Renal cortex interstitium (tissue), 11 donors: Measurements from ENCODE around the gene MAP3K5. TPM values are rescaled to one million over a fixed set of nuclear protein-coding genes. Genes with fewer than 3 reads are reported as not detected.

Source experiments
- DNase-seq, 11 donors: peaks; one replicate each; pipeline ENCODE4 v3.0.0-alpha.2; 2013; ENCODE audit warnings: low read depth in 9 of 11, low spot score in 4 of 11; ENCODE audit errors: extremely low read depth in 1 of 11
- polyA plus RNA-seq, 3 donors: library from polyadenylated mRNA; unstranded; fragments of 120-200 nt; gene quantifications; one replicate each; pipeline ENCODE4 v1.2.1, GENCODE V29; 2013; ENCODE audit not compliant: insufficient read length in 3 of 3

MAP3K5 gene
- polyA plus RNA-seq, 3 donors, result 5.1 to 10.0 (median 5.6) TPM

DNA sequence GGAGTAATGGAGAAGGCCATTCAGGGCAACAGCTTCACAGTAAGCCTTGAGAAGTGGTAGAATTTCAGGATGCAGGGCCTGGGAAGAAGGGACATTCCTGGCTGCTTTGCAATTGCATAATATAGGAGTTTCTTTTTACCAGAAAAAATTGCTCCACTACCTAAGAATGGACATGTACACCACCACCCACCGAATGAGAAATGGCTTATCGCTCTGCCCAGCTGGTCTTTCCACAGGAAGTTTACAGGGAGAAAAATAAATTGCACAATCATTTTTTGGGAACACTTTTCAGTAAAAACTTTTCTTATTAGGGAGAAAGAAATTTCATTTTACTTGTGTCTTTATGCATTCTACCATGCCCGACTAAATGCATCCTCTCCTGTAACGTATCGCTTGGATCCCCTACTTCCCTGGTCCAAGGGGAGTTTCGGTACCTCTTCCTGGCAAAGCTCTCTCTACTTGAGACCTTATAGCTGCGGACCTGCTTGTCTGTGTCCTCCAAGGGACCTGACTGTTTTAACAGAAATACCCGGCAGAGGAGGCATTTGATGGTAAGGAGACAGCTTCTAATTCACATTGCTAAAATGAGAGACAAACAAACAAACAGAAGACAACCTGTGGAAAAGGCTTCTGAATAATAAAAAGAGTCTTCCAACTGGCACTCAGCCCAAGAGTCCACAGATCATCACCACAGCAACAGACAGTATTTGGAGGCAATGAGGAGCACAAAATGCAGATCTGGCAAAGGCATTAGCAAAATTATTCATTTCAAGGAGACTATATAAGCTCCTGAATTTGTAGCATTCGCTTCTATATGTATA lies 54.2 kb downstream of the MAP3K5 start:
- no peak for DNase-seq

DNA sequence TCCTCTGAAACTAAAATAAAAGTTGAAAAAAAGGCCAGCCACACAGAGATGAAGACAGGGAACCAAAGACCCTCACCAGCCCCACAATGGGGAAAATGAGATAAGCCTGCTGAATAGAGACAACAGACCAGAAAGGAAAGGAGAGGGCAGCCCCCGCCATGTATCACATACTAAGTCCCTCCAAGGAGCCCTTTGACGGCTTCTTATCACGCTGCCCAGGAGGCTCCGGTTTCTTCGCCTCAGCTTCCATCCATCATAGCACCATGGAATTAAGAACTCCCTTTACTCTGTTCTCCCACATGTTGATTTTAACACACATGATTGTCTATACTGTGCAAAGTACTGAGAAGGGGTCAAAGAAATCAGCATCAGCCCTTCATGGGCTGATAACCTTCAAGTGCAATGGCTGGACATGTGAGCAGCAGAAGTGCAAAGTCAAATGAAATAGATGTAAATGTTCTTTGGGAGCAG lies 54.9 kb downstream of the MAP3K5 start:
- no peak for DNase-seq

DNA sequence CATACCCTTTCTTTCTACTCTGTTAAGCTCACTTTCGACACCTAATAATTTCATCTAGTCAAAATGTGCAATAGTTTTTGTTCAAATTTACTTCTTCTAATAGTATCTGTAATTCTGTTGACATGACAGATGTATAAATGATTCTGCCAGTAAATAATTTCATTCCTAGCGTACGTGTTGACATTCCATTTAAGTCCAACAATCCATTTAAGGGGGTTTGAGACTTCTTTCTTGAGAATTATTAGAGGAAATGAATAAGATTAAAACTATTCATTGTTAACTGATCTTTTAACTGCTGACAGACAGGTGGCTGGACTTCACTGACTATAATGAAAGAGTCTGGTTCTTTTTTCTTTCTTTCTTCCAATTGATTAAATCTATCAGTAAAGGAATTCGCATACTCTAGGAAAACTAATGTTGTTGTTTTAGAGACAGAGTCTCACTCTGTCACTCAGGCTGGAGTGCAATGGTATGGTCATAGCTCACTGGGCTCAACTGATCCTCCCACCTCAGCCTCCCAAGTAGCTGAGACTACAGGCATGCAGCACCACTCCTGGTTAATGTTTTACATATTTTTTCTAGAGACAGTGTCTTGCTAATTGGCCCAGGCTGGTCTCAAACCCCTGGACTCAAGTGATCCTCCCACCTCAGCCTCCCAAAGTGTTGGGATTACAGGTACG lies 55.9 kb downstream of the MAP3K5 start:
- DNase-seq, result no peak

DNA sequence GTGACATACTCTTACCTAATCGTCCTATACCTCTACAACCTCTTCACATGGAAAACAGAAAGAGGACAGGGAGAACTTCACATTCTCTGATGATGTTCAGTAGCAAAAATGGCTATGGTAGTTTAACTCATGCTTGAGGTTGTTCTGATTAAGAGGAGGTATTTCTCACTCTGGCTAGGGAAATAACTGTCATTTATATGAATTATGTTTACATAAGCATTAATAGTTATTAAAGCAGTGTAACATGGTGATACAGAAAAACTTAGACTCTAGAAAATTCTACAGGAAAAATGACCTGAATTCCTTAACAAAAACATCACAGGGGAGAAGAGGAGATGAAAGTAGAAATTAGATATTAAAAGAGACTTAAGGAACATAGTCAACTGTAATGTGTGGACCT lies 57.3 kb downstream of the MAP3K5 start:
- DNase-seq, result no peak

DNA sequence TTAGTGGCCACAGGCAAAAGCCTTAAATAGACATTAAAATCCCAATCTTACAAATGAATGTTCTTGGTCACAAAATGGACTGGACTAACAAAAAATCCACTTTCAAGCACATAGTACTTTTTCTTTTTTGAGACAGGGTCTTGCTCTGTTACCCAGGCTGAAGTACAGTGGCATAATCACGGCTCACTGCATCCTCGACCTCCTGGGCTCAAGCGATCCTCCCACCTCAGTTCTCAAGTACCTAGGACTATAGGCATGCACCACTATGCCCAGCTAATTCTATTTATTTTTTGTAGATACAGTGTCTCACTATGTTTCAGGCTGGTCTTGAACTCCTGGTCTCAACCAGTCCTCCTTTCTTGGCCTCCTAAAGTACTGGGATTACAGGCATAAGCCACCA lies 59.4 kb downstream of the MAP3K5 start:
- DNase-seq, result peak in 1 of 11 donors; percentile 27

DNA sequence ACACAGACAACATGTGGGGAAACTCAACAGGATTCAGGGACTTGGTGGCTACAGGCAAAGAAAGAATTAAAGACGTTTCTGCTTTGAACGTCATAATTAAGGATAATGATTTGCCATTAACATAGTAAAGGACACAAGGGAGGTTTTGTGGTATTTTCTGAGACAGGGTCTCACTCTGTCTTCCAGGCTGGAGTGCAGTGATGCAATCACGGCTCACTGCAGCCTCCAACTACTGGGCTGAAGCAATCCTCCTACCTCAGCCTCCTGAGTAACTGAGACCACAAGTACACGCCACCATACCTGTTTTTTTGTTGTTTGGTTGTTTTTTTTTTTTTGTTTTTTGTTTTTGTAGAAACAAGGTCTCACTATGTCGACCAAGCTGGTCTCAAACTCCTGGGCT lies 62.4 kb downstream of the MAP3K5 start:
- no peak for DNase-seq

DNA sequence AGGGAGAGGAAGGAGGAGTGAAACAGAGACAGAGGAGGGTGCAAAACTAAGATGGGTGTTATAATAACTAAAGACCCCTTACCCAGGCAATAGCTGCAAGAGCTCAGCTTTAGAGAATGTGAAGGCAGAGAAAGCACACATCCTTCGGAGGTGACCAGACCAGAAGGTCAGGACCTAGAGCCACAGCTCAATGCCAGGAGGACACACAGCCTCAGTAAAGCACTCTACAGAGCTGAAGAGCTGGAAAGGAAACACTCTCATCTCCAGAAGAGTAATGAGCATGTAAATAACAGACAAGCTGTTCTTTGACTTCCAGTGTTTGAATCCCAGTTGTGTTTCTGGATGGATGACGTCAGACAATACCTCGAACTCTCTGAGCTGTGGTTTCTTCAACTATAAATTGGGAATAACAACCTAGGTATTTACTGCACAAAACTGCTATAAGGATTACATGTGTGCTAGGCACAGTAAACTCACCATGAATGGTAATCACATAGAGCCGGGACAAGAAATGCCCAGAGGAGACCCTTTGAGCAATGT lies 63.2 kb downstream of the MAP3K5 start:
- no peak for DNase-seq

DNA sequence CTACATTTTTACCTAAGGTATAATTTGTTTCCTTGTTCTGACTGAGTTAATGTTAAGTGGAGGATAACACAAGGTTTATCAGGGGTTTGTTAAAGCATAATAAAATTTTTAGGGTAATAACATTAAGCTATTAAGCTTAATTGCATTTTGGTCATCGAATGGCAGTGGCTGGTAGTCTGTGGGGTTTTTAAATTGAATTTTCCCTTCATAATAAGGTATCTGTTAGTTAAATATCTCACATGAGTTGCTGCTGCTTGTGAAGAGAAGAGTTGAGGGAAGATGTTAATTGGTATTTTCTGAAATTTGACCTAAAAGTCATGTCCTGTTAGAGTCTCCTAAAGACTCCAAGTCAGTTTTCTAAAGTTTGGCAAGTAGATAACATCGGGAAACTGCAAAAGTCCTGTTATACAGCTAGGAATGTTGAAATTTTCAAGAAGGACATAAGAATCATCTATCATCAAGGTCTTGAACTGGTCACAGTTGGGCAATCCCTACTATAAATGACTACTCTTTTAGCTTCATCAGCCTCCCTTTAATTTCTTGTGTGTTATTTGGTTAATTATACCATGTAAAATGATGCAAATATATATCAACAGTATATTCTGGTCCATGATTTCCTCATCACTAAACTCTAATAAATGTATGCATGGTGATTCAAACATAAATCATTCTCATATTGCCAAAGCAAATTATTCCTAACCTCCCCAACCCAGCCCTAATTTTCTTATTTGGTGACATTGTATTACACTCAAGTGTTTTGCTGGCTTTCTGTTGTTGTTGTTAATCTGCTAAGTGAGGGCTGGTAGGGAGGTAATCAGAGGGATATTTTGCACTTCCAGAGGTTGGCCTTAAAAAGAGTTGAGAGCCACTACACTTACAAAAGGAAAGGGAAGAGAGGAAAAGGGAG lies 64.0 kb downstream of the MAP3K5 start:
- no peak for DNase-seq

DNA sequence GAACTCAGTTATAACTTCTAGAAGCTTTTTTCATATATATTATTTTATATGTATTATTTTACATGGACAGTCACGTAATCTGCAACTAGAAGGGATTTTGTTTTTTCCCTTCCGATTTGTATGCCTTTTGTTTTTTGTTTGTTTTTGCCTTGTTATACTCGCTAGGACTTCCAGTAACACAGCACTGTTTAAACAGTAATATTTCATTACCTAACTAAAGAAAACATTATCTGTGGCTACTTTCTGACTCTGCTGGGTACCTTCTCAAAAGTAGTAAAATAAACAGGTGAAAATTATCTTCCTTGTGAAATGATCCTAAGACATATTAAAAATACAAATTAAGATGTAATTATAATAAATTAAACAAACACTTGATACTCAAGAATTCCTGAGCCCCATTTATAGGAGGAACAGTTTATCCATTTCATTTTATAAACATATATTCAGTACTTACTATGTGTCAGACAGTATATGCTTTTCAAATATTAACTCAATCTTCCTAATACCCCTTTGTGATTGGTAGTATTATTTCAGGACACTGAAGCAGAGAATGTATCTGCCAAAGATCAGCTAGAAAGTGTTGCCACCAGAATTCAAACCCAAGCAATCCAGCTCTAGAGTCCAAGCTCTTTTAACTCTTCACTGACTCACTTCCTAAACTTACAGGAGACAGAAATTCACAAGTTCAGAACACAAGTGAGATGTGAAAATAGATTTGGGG lies 65.3 kb downstream of the MAP3K5 start:
- DNase-seq, result no peak

DNA sequence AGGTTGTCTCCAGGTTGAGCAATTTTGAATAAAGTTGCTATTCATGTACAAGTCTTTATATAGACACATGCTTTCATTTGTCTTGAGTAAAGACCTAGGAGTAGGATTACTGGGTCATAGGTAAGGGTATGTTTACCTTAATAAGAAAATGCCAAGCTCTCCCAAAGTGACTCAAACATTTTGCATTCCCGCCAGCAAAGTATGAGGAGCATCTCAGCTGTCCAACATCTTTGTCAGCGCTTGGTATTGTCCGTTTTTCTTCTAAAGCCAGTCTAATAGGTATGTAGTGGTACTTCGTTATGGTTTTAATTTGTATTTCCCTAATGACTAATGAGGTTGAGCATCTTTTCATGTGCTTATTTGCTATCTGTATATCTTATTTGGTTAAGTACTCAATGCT lies 67.2 kb downstream of the MAP3K5 start:
- no peak for DNase-seq

DNA sequence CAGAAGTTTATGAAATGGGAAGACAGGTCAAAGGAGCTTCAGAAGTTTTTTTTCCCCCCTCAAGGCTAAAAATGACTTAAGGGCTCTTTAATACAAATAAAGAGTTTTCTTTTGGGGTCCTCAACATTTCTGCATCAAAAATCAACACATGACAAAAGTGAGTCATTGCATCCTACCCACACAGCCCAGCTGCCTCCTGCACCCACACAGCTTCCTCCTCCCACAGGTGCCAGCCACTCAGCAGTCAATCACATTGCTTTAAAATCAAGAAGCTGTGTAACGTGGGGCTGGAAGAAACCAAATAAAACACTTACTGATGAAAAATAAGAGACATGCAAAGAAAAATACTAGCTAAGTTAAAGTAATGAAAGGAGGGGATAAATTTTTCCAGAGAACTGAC lies 68.5 kb downstream of the MAP3K5 start:
- no peak for DNase-seq

DNA sequence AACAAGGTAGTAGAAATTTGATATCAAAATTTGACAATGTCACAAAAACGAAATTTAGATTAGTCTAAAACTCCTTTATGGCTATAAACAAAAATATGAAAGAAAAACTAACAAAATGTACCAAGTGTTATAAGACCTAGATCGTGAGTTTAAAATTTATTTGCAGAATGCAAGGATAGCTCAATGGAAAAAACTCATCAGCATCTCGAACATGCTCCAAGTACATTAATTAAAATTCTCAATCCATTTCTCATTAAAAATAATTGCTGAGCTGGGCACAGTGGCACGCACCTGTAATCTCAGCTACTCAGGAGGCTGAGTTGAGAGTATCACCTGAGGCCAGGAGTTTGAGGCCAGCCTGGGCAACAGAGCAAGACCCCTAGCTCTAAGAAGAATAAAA lies 70.8 kb downstream of the MAP3K5 start:
- DNase-seq, result no peak

DNA sequence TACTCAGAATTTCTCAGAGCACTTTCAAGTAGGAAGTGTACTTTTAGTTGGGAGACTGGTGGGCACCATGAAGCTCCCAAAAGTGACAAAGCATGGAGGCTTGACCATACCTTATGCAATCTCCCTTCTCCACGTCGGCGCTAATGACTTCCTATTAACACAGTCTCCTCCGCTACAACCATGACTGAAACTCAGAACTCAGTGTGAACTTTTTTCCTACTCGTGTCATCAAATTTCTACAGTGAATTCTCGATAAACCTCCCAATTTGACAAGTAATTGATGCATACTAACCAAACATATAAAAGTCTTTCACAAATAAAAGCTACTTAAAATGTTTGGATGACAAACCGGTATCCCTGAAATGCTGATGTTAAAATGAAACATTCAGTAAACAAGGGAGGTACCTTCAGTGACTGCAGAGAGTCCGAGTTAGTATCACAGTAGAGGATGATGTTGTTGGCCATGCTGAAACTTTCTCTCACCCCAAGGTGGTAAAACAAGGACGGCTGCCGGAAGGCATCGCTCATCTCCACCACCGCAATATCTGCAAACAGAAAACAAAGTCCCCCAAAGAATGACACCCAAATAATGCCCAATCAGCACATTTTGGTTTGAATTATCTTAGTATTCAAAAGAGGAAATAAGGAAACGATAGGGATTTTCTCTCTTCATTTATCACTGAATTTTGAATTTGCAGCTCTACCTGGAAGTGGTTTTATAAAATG lies 72.1 kb downstream of the MAP3K5 start:
- DNase-seq, result no peak

DNA sequence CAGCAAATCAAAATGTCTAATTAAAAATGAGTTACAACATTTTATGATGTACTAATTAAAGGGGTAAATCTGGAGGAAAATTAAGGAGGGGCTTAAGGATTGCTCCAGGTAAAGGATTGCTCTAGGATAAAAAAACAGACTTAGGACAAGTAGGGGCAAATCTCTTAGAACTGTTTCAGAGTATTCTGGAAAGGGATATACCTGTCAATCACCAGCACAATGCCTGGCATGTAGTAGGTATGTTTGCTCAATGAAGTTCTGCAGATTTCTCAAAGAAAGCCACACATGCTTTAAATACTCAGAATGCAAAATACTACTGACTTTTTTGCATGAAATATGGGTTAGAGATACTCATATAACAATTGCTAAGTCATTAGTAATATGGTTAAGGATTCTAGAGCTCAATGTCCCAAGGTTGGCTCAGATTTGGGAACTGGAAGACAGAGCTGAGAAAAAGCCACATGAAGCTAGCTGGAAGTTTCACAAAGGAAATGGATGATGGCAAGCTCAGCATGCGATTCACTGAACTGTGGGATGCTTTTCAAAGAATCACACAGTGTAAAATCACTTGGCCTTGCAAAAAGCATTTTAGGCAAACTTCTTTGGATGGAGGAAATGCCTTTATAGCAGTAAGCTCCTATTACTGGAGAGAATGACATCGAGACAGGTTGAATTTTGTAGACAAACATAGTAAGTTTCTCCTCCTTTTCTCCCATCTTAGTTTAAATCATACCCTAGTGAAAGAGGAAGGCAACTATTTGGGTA lies 72.8 kb downstream of the MAP3K5 start:
- DNase-seq, result no peak

DNA sequence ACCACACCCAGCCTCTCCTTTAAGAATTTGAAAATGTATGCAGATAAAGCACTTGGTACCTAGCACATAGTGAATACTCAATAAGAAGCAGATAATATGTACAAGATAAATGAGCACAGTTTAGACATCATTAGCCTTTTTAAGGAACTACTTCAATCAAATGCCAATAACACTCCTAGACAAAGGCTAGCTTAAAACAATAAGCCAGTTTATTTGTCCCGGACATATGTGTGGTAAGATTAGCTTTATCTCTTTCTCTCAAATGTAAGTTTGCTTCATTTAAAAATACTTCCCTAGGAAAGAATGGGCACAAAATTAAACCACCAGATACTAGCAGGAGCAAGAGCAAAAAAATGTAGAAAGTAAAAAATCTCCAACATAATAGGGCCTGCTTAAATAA lies 73.8 kb downstream of the MAP3K5 start:
- no peak for DNase-seq

DNA sequence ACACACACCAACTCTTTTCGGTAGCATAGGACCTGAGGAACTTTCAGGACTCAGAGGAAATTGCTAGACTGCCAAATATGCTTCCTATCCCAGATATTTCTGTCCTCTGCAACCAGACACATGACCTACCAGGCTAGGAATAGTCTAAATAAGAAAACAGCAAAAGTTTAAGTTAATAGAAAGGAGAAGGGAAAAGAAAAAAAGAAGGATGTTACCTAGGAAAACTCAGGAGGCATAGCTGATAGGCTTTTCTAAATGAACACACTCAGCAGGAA lies 74.6 kb downstream of the MAP3K5 start:
- no peak for DNase-seq

DNA sequence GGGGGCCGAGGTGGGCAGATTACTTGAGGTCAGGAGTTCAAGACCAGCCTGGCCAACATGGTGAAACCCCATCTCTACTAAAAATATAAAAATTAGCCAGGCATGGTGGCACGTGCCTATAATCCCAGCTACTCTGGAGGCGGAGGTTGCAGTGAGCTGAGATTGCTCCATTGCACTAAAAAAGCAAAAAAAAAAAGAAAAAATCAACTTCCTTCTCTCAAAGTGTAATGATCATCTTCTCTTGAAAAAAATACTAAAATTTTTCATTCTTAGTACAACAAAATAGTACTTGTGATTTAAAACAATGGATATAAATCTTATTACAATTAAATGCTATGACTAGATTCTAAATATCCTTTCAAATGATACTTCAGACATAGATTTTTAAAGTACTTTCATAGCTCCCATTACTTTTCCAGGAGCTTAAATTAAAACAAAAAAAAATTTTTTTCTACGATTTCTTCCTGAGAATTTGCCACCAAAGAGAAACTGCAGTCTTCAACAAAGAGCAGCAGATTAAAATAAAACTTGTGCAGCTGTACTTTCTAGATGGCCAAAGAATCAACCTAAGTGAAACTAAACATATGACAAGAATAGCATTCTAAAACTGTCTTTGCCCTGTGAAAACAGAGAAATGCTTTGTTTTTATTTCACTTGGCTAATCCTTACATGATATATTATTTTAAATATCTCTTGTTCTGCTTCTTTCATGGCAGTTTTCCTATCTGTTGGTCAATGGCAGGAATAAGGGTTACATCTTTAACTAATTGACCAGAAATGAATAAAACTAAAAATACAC lies 75.2 kb downstream of the MAP3K5 start:
- DNase-seq, result no peak
